IPS-NIHi7 (cell line): ENCODE data around the gene DNM2.
A peak's percentile ranks its signal among the peaks of the same experiment; 100 is the strongest.
"Not testable (repeated sequence)": the region's sequence is repeated elsewhere in the genome, so short reads cannot be mapped to it uniquely, and the experiment has no call there.

ENCODE experiments used
- DNase-seq: peaks from one replicate; pipeline ENCODE4 v3.0.0; 2012; ENCODE audit warnings: mixed read lengths; ENCODE audit errors: extremely low spot score

DNM2 gene

DNA sequence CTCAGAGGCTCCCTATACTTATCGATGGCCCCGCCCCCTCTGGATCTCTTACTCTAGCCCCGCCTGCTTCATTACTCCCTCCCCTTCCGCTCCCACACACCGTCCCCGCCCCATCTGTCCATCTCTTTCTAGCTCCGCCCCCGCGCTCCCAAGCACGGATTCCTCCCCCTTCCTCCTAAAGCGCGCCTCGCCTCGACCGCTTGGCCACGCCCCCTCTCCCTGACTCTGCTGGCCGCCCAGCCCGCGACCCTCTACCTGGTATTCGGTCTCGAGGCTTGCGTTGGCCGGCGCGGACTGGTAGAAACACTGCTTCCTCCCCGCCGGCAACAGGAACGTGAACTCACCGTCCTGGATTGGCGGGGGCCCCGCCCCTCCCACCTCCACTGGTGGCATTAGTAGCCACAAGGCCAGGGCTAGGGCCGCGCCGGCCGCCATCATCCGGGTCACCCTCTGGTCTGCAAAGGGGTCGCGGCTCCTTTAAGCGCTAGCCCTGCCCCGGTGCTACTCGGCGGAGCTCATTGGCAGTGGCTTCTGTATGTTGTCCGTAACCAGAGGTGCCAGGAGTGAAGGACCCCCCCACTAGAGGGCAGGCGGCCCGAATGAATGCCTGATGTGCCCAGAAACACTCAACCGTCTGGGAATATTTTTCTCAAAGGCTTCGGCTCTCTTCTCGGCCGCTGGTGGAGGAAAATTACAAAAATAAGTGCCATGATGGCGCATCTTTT, 118.0 kb downstream of the DNM2 start, which contains the start of gene TMED1:
TMED1 (minus strand) TSS at position 459 of the 725 bp plus-strand sequence; CDS start at position 438, 21 bp downstream.
- DNase-seq = peak; percentile 100

DNA sequence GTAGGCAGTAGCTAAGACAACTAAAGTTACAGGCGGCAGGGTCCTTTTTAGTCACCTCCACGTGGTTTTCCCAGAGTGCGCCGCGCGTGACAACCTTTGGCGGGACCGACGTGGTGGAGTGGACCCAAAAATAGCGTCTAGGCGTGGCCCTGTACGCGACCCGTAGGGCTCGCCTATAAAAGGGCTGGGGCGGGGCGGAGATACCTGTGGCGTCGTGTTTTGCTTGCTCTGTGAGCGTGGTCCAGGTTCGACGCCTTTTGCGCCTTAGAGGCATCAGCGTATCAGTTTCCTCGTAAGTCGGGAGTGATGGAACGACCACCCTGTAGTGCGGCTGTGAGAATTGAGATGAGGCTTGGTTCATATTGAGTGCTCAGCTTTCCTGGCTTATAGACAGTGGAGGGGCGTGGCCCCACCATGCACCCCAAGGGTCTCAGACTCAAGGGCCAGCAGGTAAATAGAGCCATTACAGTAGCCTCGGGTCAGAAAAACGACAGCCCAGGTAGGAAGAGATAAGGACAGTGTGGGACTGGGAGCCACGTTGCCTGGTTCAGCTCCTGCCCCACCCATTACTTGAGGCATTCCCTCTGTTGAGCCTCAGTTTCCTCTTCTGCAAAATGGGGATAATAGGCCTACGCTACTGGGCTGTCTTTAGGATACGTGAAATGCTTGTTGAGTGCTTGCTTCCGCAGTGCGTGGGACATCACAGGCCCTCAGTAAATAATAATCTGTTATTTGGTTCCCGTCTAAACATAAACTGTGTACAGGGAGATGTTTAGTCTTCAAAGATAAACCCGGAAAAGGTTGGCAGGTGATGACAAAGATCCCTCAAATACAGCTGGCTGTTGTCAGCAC, 118.8 kb downstream of the DNM2 start:
- no peak for DNase-seq

DNA sequence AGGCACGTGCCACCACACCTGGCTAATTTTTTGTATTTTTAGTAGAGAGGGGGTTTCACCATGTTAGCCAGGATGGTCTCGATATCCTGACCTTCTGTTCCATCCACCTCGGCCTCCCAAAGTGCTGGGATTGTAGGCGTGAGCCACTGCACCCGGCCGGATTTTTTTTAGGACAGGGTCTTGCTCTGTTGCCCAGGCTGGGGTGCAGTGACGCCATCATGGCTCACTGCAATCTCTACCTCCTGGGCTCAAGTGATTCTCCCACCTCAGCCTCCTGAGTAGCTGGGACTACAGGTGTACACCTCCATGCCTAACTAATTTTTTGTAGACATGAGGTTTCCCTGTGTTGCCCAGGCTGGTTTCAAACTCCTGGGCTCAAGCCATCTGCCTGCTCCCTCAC, 119.8 kb downstream of the DNM2 start:
- not testable (repeated sequence) for DNase-seq

GRCh38 chr19:10838377-10838776, 120.5 kb downstream of the DNM2 start:
- DNase-seq = no peak

GRCh38 chr19:10839114-10840050, 121.5 kb downstream of the DNM2 start:
- DNase-seq = no peak

GRCh38 chr19:10842788-10843187, 124.9 kb downstream of the DNM2 start:
- no peak for DNase-seq

GRCh38 chr19:10846500-10847202, 128.8 kb downstream of the DNM2 start:
- no peak for DNase-seq

DNA sequence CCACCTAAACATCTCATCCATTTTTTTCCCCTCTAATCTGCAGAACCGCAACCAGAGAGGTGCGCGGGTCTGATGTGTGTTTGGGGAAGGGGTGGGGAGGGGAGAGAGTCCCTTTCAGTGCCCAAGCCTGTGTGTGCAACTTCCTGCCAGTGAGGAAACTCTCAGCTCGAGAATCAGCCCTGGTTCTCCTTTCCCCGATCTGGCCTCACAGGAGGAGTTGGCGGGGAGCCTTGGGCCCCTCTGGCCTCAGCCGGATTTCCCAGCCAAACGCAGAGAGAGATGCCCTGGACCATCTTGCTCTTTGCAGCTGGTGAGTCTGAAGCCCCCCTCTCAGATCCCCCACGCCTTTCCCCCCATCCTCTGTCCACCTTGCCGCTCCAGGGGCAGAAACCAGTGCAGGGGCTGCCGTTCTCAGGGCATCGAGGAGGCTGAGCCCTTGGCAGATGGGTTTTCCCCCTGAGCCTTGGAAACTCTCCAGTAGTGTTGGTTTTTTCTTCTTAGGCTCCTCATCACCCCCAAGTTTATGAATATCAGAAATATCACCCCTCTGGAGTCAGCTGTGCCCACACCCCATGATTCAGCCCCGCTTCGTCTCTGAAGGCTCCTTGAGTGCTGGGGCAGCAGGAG, 130.5 kb downstream of the DNM2 start, which contains the start of gene C19orf38:
C19orf38 (plus strand) TSS at position 186 of the 627 bp plus-strand sequence; CDS start at position 280, 94 bp downstream.
- no peak for DNase-seq

DNA sequence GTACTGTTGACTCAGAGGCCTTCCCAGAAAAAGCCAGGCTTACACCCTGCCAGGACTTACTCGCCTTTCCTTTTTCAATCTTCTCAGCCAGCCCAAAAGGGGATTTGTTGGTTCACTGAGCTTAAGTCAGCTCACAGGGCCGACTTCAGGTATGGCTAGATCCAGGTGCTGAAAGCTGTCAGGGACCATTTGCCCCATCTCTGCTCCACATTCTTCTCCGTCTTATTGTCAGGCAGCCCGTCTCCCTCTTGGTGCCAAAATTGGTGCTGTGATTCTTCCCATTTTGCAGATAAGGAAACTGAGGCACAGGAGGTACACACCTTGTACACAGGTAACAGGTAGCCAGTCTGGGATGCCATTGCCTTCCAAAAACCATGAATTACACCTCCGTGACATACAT, 132.8 kb downstream of the DNM2 start:
- no peak for DNase-seq

DNA sequence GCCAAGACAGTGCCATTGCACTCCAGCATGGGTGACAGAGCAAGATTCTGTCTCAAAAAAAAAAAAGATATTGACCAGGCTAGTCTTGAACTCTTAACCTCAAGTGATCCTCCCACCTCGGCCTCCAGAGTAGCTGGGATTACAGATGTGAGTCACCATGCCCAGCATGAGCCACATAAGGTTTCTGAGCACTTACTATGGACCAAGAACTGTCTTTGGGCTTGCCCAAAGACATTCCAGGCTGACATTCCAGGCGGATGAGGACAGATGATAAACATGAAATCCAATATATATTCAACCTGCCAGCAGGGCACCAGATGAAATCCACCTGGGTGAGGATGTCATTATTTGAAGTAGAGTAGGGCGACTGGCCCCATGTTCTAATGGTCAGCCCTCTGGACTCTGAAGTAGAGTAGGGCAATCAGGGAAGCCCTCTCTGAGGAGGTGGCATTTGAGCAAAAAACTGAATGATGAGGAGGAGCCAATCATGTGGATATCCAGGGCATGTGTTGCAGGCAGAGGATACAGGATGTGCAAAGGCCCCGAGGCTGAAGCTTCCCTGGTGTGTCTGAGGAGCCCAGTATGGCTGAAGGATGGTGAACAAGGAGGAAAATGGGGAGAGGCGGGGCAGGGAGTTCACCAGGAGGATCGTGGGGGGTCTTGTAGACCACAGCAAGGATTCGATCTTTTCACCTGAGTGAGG, 134.4 kb downstream of the DNM2 start:
- DNase-seq = no peak

GRCh38 chr19:10852941-10853340, 135.1 kb downstream of the DNM2 start:
- DNase-seq = no peak

DNA sequence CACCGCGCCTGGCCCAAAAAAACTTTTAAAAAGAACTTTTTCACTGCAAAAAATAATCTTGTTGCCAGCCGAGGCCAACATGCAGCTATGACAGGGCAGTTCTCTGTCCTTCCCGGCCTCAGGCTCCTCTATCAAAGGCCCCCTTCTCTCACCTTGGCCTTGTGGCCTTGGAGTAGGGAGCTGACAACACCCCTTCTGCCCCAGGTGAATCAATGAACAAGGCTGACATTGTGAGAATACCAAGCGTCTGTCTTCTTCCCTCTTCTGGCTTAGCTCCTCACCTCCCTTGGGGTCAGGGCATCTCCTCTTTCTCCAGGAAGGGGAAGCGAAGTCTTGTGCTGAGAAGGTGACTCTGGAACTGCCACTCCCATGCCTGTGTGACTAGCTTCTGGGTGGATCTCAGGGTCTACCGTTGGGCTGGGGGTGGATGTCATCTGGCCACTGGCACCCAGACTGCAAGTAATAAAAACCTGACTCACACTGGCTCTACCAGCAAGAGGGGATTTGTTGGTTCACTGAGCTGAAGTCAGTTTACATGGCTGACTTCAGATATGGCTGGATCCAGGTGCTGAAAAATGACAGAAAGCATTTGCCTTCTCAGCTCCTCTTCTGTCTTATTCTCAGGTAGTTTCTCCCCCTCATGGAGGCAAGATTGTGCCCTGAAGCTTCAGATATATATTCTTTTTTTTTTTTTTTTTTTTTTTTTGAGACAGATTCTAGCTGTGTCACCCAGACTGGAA, 136.6 kb downstream of the DNM2 start:
- DNase-seq = no peak

- peak; percentile 42 for DNase-seq
Observed at GRCh38 chr19:10855879-10856522, 138.1 kb downstream of the DNM2 start.

- DNase-seq = not testable (repeated sequence)
Observed at GRCh38 chr19:10856899-10857298, 139.0 kb downstream of the DNM2 start.

DNA sequence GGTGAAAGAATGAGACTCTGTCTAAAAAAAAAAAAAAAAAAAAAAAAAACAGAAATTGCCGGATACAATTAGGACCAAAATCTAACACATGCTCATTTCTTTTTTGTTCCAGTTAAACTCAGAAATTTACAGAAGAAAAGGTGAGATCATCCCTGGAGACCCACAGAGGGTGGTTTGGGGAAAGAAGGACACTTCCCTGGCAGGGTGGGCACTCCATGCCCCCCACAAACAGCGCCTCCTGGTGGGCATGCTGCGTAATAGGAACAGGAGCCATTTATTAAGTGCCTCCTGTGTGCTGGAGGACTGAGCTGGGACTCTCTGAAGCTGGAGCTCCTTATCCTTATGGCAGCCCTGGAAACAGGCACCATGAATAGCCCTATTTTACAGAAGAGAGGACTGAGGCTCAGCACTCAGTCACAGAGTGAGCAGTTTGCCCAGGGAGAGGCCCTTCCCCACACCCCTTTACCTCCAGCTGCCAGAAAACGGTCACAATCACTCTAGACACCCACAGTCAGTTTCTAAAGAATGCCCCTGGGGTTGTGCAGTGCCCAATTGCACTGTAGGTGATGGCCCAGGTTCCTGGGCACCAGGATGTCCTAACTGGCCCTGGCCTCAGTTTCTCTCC, 140.4 kb downstream of the DNM2 start:
- DNase-seq = peak; percentile 73

GRCh38 chr19:10861103-10861651, 143.3 kb downstream of the DNM2 start:
- DNase-seq = peak; percentile 60

- no peak for DNase-seq
Observed at GRCh38 chr19:10862561-10863106, 144.8 kb downstream of the DNM2 start.
